A673 (cell line): ENCODE results near the gene POLR3K.

Source experiments
- CTCF ChIP-seq: fragments of 300-800, 200-600 bp; sonication (generic); conservative IDR thresholded peaks from 2 replicates; pipeline ENCODE4 v1.5.1; 2017; ENCODE audit warnings: low read depth, mild to moderate bottlenecking, antibody characterized with exemption, low read length, moderate library complexity, mixed read lengths
- EZH2 ChIP-seq: fragments of 200-600 bp; sonication (generic); IDR thresholded peaks from 2 replicates; pipeline ENCODE4 v1.6.1; 2017; ENCODE audit warnings: borderline replicate concordance, low read depth, mild to moderate bottlenecking, mixed read lengths, antibody characterized with exemption, low read length; ENCODE audit not compliant: poor library complexity, severe bottlenecking

GRCh38 chr16:92431-93339 is 39.3 kb upstream of the POLR3K start:
- TF ChIP-seq CTCF (no peak), EZH2 (no peak)
